Limb (tissue), 2 donors: ENCODE measurements around the gene SLAMF1.
"Not testable (repeated sequence)": the region's sequence is repeated elsewhere in the genome, so short reads cannot be mapped to it uniquely, and the experiment has no call there.

ENCODE experiments used
- DNase-seq, 2 donors: peaks; one replicate each; pipeline ENCODE4 v3.0.0-alpha.2; 2016; ENCODE audit errors: extremely low spot score in 2 of 2

SLAMF1 gene

GRCh38 chr1:160563230-160563629, 83.6 kb downstream of the SLAMF1 start:
- DNase-seq: not testable (repeated sequence)

DNA sequence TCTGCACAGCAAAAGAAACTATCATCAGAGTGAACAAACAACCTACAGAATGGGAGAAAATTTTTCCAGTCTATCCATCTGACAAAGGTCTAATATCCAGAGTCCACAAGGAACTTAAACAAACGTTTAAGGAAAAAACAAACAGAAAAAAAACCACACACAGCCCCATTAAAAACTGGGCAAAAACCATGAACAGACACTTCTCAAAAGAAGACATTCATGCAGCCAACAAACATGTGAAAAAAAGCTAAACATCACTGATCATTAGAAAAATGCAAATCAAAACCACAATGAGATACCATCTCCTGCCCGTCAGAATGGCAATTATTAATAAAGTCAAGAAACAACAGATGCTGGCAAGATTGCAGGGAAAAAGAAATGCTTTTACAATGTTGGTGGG, 84.1 kb downstream of the SLAMF1 start:
- not testable (repeated sequence) for DNase-seq

- no peak for DNase-seq
These were observed 86.0 kb downstream of the SLAMF1 start for GRCh38 chr1:160560806-160561205.

DNA sequence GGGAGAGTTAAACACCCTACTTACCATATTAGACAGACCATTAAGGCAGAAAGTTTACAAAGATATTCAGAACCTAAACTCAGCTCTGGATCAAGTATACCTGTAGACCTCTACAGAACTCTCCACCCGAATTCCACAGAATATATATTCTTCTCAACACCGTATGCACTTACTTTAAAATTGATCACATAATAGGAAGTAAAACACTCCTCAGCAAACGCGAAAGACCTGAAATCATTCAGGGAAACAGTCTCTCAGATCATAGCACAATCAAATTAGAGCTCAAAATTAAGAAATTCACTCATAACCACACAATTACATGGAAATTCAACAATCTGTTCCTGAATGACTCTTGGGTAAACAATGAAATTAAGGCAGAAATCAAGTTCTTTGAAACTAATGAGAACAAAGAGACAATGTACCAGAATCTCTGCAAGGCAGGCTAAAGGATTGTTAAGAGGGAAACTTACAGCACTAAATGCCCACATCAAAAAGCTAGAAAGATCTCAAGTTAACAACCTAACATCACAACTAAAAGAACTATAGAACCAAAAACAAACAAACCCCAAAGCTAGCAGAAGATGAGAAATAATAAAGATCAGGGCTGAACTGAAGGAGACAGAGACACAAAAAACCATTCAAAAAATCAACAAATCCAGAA, 86.7 kb downstream of the SLAMF1 start:
- no peak for DNase-seq

- not testable (repeated sequence) for DNase-seq
These were observed 87.4 kb downstream of the SLAMF1 start for GRCh38 chr1:160559437-160559836.

- no peak for DNase-seq
These were observed 88.0 kb downstream of the SLAMF1 start for GRCh38 chr1:160558660-160559380.
